NCI-H526 (cell line): Measurements from ENCODE around the gene OPN1MW2.
"Not testable (repeated sequence)": the region's sequence is repeated elsewhere in the genome, so short reads cannot be mapped to it uniquely, and the experiment has no call there.

Experiments used
- DNase-seq, 2 experiments: peaks; one replicate each; lab custom pipeline; 2025; lab: John Stamatoyannopoulos, UW

The OPN1MW2 gene

GRCh38 chrX:154269245-154269644 lies 49.7 kb downstream of the OPN1MW2 start:
- DNase-seq = not testable (repeated sequence)
